HG03521 (cell line): ENCODE measurements around the gene VASH1.
A peak's percentile ranks its signal among the peaks of the same experiment; 100 is the strongest.
"Not testable (repeated sequence)": the region's sequence is repeated elsewhere in the genome, so short reads cannot be mapped to it uniquely, and the experiment has no call there.

ENCODE experiments used
- ATAC-seq: cut with Tn5 transposase; IDR thresholded peaks from one replicate; pipeline ENCODE4 v1.9.1; 2021; ENCODE audit warnings: mild to moderate bottlenecking, moderate library complexity; ENCODE audit not compliant: unreplicated experiment

VASH1 gene

GRCh38 chr14:76761136-76761959 is at the start of gene VASH1:
TSS of gene VASH1 (plus strand) at chr14:76761468. CDS start at chr14:76762822, 1,354 bp downstream.
- ATAC-seq: peak; percentile 89

- ATAC-seq: no peak
These were observed 48.1 kb upstream of the VASH1 start for GRCh38 chr14:76713121-76713520.

GRCh38 chr14:76714470-76714869 is 46.8 kb upstream of the VASH1 start:
- ATAC-seq: no peak

- no peak for ATAC-seq
These were observed 46.2 kb upstream of the VASH1 start for GRCh38 chr14:76715101-76715500.

- no peak for ATAC-seq
These were observed 45.7 kb upstream of the VASH1 start for GRCh38 chr14:76715511-76716081.

- no peak for ATAC-seq
These were observed 45.0 kb upstream of the VASH1 start for GRCh38 chr14:76716285-76716684.

- no peak for ATAC-seq
These were observed 43.6 kb upstream of the VASH1 start for GRCh38 chr14:76717508-76718290.

GRCh38 chr14:76718306-76719040 is 42.8 kb upstream of the VASH1 start:
- no peak for ATAC-seq

GRCh38 chr14:76719666-76720065 is 41.6 kb upstream of the VASH1 start:
- ATAC-seq: no peak

- ATAC-seq: no peak
These were observed 40.9 kb upstream of the VASH1 start for GRCh38 chr14:76720382-76720813.

- not testable (repeated sequence) for ATAC-seq
These were observed 39.8 kb upstream of the VASH1 start for GRCh38 chr14:76721506-76721905.

GRCh38 chr14:76724651-76725550 is 36.4 kb upstream of the VASH1 start:
- no peak for ATAC-seq

- ATAC-seq: no peak
These were observed 34.7 kb upstream of the VASH1 start for GRCh38 chr14:76726551-76726970.

GRCh38 chr14:76727384-76727783 is 33.9 kb upstream of the VASH1 start:
- ATAC-seq: no peak

GRCh38 chr14:76727901-76728300 is 33.4 kb upstream of the VASH1 start:
- no peak for ATAC-seq

GRCh38 chr14:76729258-76729657 is 32.0 kb upstream of the VASH1 start:
- no peak for ATAC-seq

GRCh38 chr14:76729953-76730505 is 31.2 kb upstream of the VASH1 start:
- no peak for ATAC-seq

- ATAC-seq: not testable (repeated sequence)
These were observed 26.8 kb upstream of the VASH1 start for GRCh38 chr14:76734501-76734900.

GRCh38 chr14:76736514-76736913 is 24.8 kb upstream of the VASH1 start:
- ATAC-seq: no peak

- no peak for ATAC-seq
These were observed 20.2 kb upstream of the VASH1 start for GRCh38 chr14:76741074-76741473.
